Naive thymus-derived CD8-positive, alpha-beta T cell (primary cell): Measurements from ENCODE around the gene TOM1L2. TPM values are rescaled to one million over a fixed set of nuclear protein-coding genes. Genes with fewer than 3 reads are reported as not detected.
A peak's percentile ranks its signal among the peaks of the same experiment; 100 is the strongest.
"Not testable (repeated sequence)": the region's sequence is repeated elsewhere in the genome, so short reads cannot be mapped to it uniquely, and the experiment has no call there.

Experiments used
- ATAC-seq, 2 donors: fragments of 150-1000 bp; cut with Tn5 transposase in 1 of 2; sonication (Bioruptor Pico), chemical (Tn5 transposase) in 1 of 2; 1 replicate in 1 of 2; 2 replicates in 1 of 2; pipeline ENCODE4 v1.10.0; 2021; ENCODE audit warnings: mild to moderate bottlenecking in 2 of 2, moderate library complexity in 2 of 2
- POLR2A ChIA-PET: fragments of 350-600 bp; sonication (Branson Sonifier 250); formaldehyde crosslinking; loops from one replicate; lab custom pipeline; 2021; ENCODE audit warnings: antibody characterized with exemption; lab: Charles Lee
- DNase-seq, 10 donors: peaks; one replicate each; pipeline versions ENCODE4 v3.0.0 to v3.0.0-alpha.2; 2020 to 2022
- H3K27ac Mint-ChIP-seq, 10 donors: one replicate each; pipeline ENCODE4 v1.8.0; 2020 to 2022; ENCODE audit warnings: mild to moderate bottlenecking in 10 of 10, mixed read lengths in 10 of 10, moderate library complexity in 4 of 10, inconsistent platforms in 1 of 10
- H3K27me3 Mint-ChIP-seq, 5 donors: one replicate each; pipeline ENCODE4 v1.8.0; 2021 to 2022; ENCODE audit warnings: mixed read lengths in 5 of 5
- H3K36me3 Mint-ChIP-seq, 3 donors: one replicate each; pipeline ENCODE4 v1.8.0; 2020 to 2022; ENCODE audit warnings: mixed read lengths in 3 of 3, mild to moderate bottlenecking in 2 of 3, inconsistent platforms in 1 of 3
- H3K4me1 Mint-ChIP-seq, 4 donors: one replicate each; pipeline ENCODE4 v1.8.0; 2021 to 2022; ENCODE audit warnings: mixed read lengths in 4 of 4
- H3K4me3 Mint-ChIP-seq, 10 donors: one replicate each; pipeline ENCODE4 v1.8.0; 2020 to 2022; ENCODE audit warnings: mild to moderate bottlenecking in 10 of 10, mixed read lengths in 10 of 10, moderate library complexity in 6 of 10, inconsistent platforms in 1 of 10
- H3K9me3 Mint-ChIP-seq, 9 donors: one replicate each; pipeline ENCODE4 v1.8.0; 2020 to 2022; ENCODE audit warnings: mixed read lengths in 9 of 9, mild to moderate bottlenecking in 3 of 9, inconsistent platforms in 1 of 9, moderate library complexity in 1 of 9
- polyA plus RNA-seq, 3 donors: library from polyadenylated mRNA; unstranded; fragments of 300-500 nt; fragmentation: Illumina TruSeq; gene quantifications; one replicate each; pipeline ENCODE4 v1.2.3, GENCODE V29; 2021
- total RNA-seq, 8 experiments: library from RNA in 2 of 8; stranded (reverse) in 2 of 8; gene quantifications; one replicate each; pipeline ENCODE4 v1.2.3 and lab custom pipeline; 2021 to 2026

Gene TOM1L2
- total and polyA plus RNA-seq, 5 experiments from 2014 or later: 2.5 to 71.1 (median 11.6) TPM

DNA sequence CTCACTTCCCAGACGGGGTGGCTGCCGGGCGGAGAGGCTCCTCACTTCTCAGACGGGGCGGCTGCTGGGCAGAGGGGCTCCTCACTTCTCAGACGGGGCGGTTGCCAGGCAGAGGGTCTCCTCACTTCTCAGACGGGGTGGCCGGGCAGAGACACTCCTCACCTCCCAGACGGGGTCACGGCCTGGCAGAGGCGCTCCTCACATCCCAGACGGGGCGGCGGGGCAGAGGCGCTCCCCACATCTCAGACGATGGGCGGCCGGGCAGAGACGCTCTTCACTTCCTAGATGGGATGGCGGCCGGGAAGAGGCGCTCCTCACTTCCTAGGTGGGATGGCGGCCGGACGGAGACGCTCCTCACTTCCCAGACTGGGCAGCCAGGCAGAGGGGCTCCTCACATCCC lies 59.9 kb downstream of the TOM1L2 start:
- H3K9me3 Mint-ChIP-seq, H3K27me3 Mint-ChIP-seq, H3K27ac Mint-ChIP-seq, POLR2A ChIA-PET, H3K4me3 Mint-ChIP-seq, ATAC-seq, DNase-seq: not testable (repeated sequence)
- H3K4me1 Mint-ChIP-seq: peaks cover 9 to 23% (median 14%) of the 10 kb centered on the region in 4 donors
- H3K36me3 Mint-ChIP-seq: peaks cover 0 to 11% (median 6%) of the 10 kb centered on the region in 3 donors

DNA sequence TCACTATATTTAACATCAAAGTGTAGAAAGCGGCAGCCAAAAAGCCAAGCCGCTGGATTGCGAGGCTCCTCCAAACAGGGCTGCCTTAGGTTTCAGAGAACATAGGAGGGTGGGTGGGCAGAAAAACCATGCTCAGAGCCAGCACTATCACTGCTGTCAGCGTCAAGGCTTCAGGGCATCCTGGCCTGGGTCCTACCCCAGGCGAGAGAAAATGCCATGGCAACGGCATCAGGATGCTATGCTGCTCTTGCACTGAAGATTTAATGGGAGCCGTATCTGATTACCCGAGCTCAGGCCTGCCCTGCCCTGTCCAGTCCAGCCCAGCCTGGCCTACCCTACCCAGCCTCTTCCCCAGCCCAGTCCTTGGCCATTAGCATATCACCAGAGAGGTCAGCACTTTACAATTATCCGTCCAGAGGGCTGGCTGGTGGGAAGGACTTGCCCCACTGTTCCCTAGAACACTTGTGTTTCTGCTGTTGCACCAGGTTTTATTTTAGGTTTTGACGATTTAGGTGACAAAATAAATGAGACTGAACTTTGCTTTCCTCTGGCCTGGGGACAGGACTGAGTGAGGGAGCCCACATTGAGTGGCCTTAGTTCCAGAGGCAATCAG lies 61.1 kb downstream of the TOM1L2 start:
- no peak overlapping the region for H3K4me3 Mint-ChIP-seq
- DNase-seq (no peak), ATAC-seq (no peak)
- H3K27ac Mint-ChIP-seq: peak overlapping the region in 1 of 10 donors; percentile 38
- peaks cover 10 to 20% (median 15%) of the 10 kb centered on the region in 4 donors for H3K4me1 Mint-ChIP-seq
- peaks cover 0 to 23% (median 16%) of the 10 kb centered on the region in 3 donors for H3K36me3 Mint-ChIP-seq
- no peaks in the 10 kb centered on the region for H3K9me3 Mint-ChIP-seq
- POLR2A ChIA-PET: no interaction called here
- H3K27me3 Mint-ChIP-seq: no peaks in the 10 kb centered on the region

GRCh38 chr17:17910060-17910459 lies 62.1 kb downstream of the TOM1L2 start:
- ATAC-seq (no peak), DNase-seq (no peak)
- POLR2A ChIA-PET: no interaction called here
- Mint-ChIP-seq H3K4me1 (peaks cover 10 to 25% (median 17%) of the 10 kb centered on the region in 4 donors), H3K27ac (no peak overlapping the region), H3K9me3 (no peaks in the 10 kb centered on the region), H3K36me3 (peaks cover 0 to 33% (median 16%) of the 10 kb centered on the region in 3 donors), H3K27me3 (no peaks in the 10 kb centered on the region), H3K4me3 (no peak overlapping the region)

DNA sequence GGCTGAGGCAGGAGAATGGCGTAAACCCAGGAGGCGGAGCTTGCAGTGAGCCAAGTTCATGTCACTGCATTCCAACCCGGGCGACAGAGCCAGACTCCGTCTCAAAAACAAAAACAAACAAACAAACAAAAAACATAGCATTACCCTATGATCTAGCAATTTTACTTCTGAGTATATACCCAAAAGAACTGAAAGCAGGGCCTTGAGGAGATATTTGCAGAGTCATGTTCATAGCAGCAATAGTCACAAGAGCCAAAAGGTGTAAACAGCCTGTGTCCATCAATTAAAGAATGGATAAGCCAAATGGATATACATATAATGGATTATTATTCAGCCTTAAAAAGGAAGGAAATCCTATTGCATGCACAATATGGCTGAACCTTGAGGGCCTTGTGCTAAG lies 63.1 kb downstream of the TOM1L2 start:
- peaks cover 0 to 35% (median 16%) of the 10 kb centered on the region in 3 donors for H3K36me3 Mint-ChIP-seq
- no peaks in the 10 kb centered on the region for H3K27me3 Mint-ChIP-seq
- DNase-seq: no peak
- no peaks in the 10 kb centered on the region for H3K9me3 Mint-ChIP-seq
- no peak overlapping the region for H3K4me3 Mint-ChIP-seq
- H3K27ac Mint-ChIP-seq: no peak overlapping the region
- POLR2A ChIA-PET: interaction anchor here (0.6 kb wide), 1 partner anchor 137 kb away, joined by 4 read pairs; no protein-coding TSS in a partner anchor
- no peak for ATAC-seq
- H3K4me1 Mint-ChIP-seq: peaks cover 4 to 19% (median 12%) of the 10 kb centered on the region in 4 donors

DNA sequence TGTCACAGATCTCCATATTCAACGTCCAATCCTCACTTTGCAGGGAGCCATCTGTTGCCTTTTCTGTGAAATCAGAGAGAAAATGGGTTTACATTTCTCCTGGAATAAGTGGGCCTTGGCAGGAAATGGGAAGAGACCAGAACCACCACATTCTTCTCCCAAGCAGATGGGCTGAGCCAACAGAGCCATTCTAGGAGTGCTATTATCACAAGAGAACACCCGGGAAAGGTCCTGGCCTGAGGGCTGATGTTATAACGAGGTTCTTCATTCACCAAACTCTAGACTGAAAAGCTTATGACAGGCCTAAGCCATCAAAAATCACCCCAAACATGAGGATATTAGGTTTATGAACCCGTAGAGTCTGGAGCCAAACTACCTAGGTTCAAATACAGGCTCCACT lies 64.7 kb downstream of the TOM1L2 start:
- Mint-ChIP-seq H3K27ac (no peak overlapping the region), H3K4me3 (no peak overlapping the region), H3K4me1 (peaks cover 0 to 13% (median 9%) of the 10 kb centered on the region in 4 donors), H3K9me3 (no peaks in the 10 kb centered on the region), H3K27me3 (no peaks in the 10 kb centered on the region), H3K36me3 (peaks cover 0 to 40% (median 10%) of the 10 kb centered on the region in 3 donors)
- DNase-seq: no peak
- POLR2A ChIA-PET: no interaction called here
- ATAC-seq: no peak

DNA sequence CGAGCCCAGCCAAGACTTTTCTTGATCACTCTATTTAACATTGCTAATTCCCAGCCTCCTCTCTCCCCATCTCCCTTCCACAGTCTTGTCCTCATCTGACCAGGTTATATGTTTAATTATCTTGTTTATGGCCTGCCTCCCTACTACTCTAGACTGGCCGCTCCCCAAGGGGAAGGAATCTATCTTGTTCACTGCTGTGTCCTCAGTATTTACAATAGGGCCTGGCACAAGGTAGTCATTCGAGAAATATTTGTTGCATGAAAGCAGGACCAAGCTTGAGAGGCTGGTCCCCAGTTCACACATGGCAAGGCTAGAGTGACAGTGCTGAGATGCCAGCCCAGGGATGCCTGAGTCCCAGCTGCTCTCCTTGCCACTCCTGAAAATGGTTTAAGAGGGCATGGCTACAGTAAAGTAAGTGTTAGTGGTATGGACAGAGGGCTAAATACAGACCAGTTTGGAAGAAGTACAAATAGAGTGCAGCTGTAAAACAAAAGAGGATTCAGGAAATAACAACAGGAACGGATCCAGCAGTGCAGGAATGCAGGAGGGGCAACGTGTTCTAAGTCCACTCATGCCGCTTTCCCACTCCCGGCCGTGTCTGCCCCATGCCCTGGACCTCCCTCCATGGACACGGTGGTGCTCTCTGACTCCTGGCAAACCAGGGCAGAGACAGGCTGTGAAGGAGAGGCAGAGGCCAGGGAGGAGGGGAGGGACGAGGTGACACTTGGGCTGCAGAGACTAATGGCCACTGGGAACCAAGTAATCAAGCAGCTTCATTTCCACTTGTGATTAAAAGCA lies 65.6 kb downstream of the TOM1L2 start:
- no peaks in the 10 kb centered on the region for H3K9me3 Mint-ChIP-seq
- peaks cover 0 to 14% (median 9%) of the 10 kb centered on the region in 4 donors for H3K4me1 Mint-ChIP-seq
- peaks cover 0 to 42% (median 10%) of the 10 kb centered on the region in 3 donors for H3K36me3 Mint-ChIP-seq
- DNase-seq (no peak), ATAC-seq (no peak)
- POLR2A ChIA-PET: no interaction called here
- peak overlapping the region in 2 of 10 donors; percentile 15 to 65 for H3K27ac Mint-ChIP-seq
- no peaks in the 10 kb centered on the region for H3K27me3 Mint-ChIP-seq
- no peak overlapping the region for H3K4me3 Mint-ChIP-seq

GRCh38 chr17:17905036-17905320 lies 67.2 kb downstream of the TOM1L2 start:
- ATAC-seq (no peak), DNase-seq (no peak)
- POLR2A ChIA-PET: no interaction called here
- H3K27ac Mint-ChIP-seq: peak overlapping the region in 1 of 10 donors; percentile 3
- H3K4me3 Mint-ChIP-seq: no peak overlapping the region
- H3K27me3 Mint-ChIP-seq: no peaks in the 10 kb centered on the region
- no peaks in the 10 kb centered on the region for H3K9me3 Mint-ChIP-seq
- H3K36me3 Mint-ChIP-seq: peaks cover 0 to 52% (median 10%) of the 10 kb centered on the region in 3 donors
- H3K4me1 Mint-ChIP-seq: peaks cover 0 to 18% (median 8%) of the 10 kb centered on the region in 4 donors

- H3K27me3 Mint-ChIP-seq: no peaks in the 10 kb centered on the region
- no peak overlapping the region for H3K4me3 Mint-ChIP-seq
- H3K36me3 Mint-ChIP-seq: peaks cover 0 to 57% (median 12%) of the 10 kb centered on the region in 3 donors
- DNase-seq: no peak
- no peak overlapping the region for H3K27ac Mint-ChIP-seq
- H3K9me3 Mint-ChIP-seq: no peaks in the 10 kb centered on the region
- POLR2A ChIA-PET: no interaction called here
- no peak for ATAC-seq
- H3K4me1 Mint-ChIP-seq: peaks cover 0 to 18% (median 8%) of the 10 kb centered on the region in 4 donors
Observed at GRCh38 chr17:17904166-17905035, 67.8 kb downstream of the TOM1L2 start.

GRCh38 chr17:17902877-17903276 lies 69.3 kb downstream of the TOM1L2 start:
- DNase-seq (no peak), ATAC-seq (no peak)
- H3K36me3 Mint-ChIP-seq: peaks cover 0 to 70% (median 18%) of the 10 kb centered on the region in 3 donors
- peaks cover 0 to 16% (median 8%) of the 10 kb centered on the region in 4 donors for H3K4me1 Mint-ChIP-seq
- POLR2A ChIA-PET: no interaction called here
- no peak overlapping the region for H3K27ac Mint-ChIP-seq
- no peak overlapping the region for H3K4me3 Mint-ChIP-seq
- H3K27me3 Mint-ChIP-seq: no peaks in the 10 kb centered on the region
- H3K9me3 Mint-ChIP-seq: no peaks in the 10 kb centered on the region

GRCh38 chr17:17902376-17902775 lies 69.8 kb downstream of the TOM1L2 start:
- Mint-ChIP-seq H3K27ac (no peak overlapping the region), H3K27me3 (no peaks in the 10 kb centered on the region), H3K36me3 (peaks cover 0 to 73% (median 21%) of the 10 kb centered on the region in 3 donors), H3K4me3 (no peak overlapping the region), H3K9me3 (no peaks in the 10 kb centered on the region), H3K4me1 (peaks cover 3 to 16% (median 10%) of the 10 kb centered on the region in 4 donors)
- POLR2A ChIA-PET: no interaction called here
- no peak for ATAC-seq
- DNase-seq: no peak

- Mint-ChIP-seq H3K9me3 (no peaks in the 10 kb centered on the region), H3K36me3 (peaks cover 0 to 71% (median 14%) of the 10 kb centered on the region in 3 donors), H3K4me3 (no peak overlapping the region), H3K27ac (no peak overlapping the region), H3K27me3 (no peaks in the 10 kb centered on the region), H3K4me1 (peaks cover 3 to 12% (median 8%) of the 10 kb centered on the region in 4 donors)
- DNase-seq (no peak), ATAC-seq (no peak)
- POLR2A ChIA-PET: interaction anchor here (0.6 to 0.9 kb wide), 2 partner anchors 15 to 1013 kb away, joined by 3 to 6 read pairs; no protein-coding TSS in a partner anchor
Observed at GRCh38 chr17:17900615-17901520, 71.3 kb downstream of the TOM1L2 start.

- H3K27me3 Mint-ChIP-seq: no peaks in the 10 kb centered on the region
- no peak overlapping the region for H3K4me3 Mint-ChIP-seq
- POLR2A ChIA-PET: no interaction called here
- H3K27ac Mint-ChIP-seq: peak overlapping the region in 1 of 10 donors; percentile 45
- no peaks in the 10 kb centered on the region for H3K9me3 Mint-ChIP-seq
- DNase-seq (no peak), ATAC-seq (no peak)
- H3K36me3 Mint-ChIP-seq: peaks cover 0 to 67% (median 18%) of the 10 kb centered on the region in 3 donors
- peaks cover 3 to 8% (median 6%) of the 10 kb centered on the region in 4 donors for H3K4me1 Mint-ChIP-seq
Observed at GRCh38 chr17:17899486-17899885, 72.7 kb downstream of the TOM1L2 start.
